Sigmoid colon (tissue), 4 donors: ENCODE data around the gene ZIC5.

Source experiments
- CTCF ChIP-seq, 4 experiments: fragments of 450-650 bp in 3 of 4; fragments of 200-600 bp in 1 of 4; IDR thresholded peaks; one replicate each; pipeline ENCODE4 v1.5.1; 2016 to 2019; ENCODE audit warnings: antibody characterized with exemption in 4 of 4, mild to moderate bottlenecking in 3 of 4, moderate library complexity in 2 of 4
- EP300 ChIP-seq, 4 donors: sonication (generic); formaldehyde crosslinking; IDR thresholded peaks; one replicate each; pipeline ENCODE4 v1.6.1; 2017; ENCODE audit warnings: antibody characterized with exemption in 4 of 4
- POLR2AphosphoS5 ChIP-seq, 4 donors: sonication (generic); formaldehyde crosslinking; IDR thresholded peaks; one replicate each; pipeline ENCODE4 v1.6.1; 2017; ENCODE audit warnings: antibody characterized with exemption in 4 of 4

- no peak for TF ChIP-seq CTCF (IDR thresholded peaks at IDR 0.05)
- TF ChIP-seq POLR2AphosphoS5 (IDR thresholded peaks at IDR 0.05), result no peak
- TF ChIP-seq EP300 (IDR thresholded peaks at IDR 0.05), result no peak
Observed at GRCh38 chr13:99993660-99994637, 22.4 kb upstream of the ZIC5 start.
